IMR-90 (cell line): ENCODE measurements around the gene TERB1. TPM values are rescaled to one million over a fixed set of nuclear protein-coding genes. Genes with fewer than 3 reads are reported as not detected.

Experiments used
- ATAC-seq: fragments of 200-7000 bp; cut with Tn5 transposase; 2 replicates; pipeline ENCODE4 v1.9.1; 2020; ENCODE audit warnings: low read depth, mild to moderate bottlenecking, moderate library complexity
- BruUV-seq: library from RNA; stranded (reverse); fragments of 400-500 nt; replicated peaks from 2 replicates; lab custom pipeline; 2021; lab: Mats Ljungman, UMichigan
- CTCF ChIA-PET: fragments of 300-600 bp; formaldehyde crosslinking; extraction: SDS; loops from one replicate; lab custom pipeline; 2021; ENCODE audit warnings: antibody characterized with exemption; lab: Yijun Ruan, JAX
- POLR2A ChIA-PET: fragments of 300-600 bp; sonication (Branson Sonifier 250); formaldehyde crosslinking; loops from one replicate; lab custom pipeline; 2022; ENCODE audit warnings: antibody characterized with exemption; ENCODE audit not compliant: unreplicated experiment; lab: Charles Lee
- DNase-seq: peaks from one replicate; pipeline ENCODE4 v3.0.0; 2013
- H2AFZ ChIP-seq: replicated peaks from 2 replicates; pipeline ENCODE3; 2013; ENCODE audit warnings: low read length, mild to moderate bottlenecking; ENCODE audit not compliant: poor library complexity
- H2AK5ac ChIP-seq: 2 replicates; pipeline ENCODE4 v1.6.1; 2013; ENCODE audit warnings: low read depth, low read length, inconsistent platforms
- H2AK9ac ChIP-seq: replicated peaks from 2 replicates; pipeline ENCODE3; 2013; ENCODE audit warnings: mild to moderate bottlenecking, low read depth, low read length, moderate library complexity; ENCODE audit not compliant: poor library complexity
- H2BK120ac ChIP-seq: 2 replicates; pipeline ENCODE4 v1.6.1; 2013; ENCODE audit warnings: low read depth, low read length, inconsistent platforms
- H2BK15ac ChIP-seq: 3 replicates; pipeline ENCODE4 v1.6.1; 2013; ENCODE audit warnings: low read depth, low read length, inconsistent platforms
- H2BK20ac ChIP-seq: 2 replicates; pipeline ENCODE4 v1.6.1; 2013; ENCODE audit warnings: low read depth, mild to moderate bottlenecking, inconsistent platforms, low read length, moderate library complexity
- H2BK5ac ChIP-seq: 2 replicates; pipeline ENCODE4 v1.6.1; 2013; ENCODE audit warnings: mild to moderate bottlenecking, low read depth, low read length, inconsistent platforms; ENCODE audit not compliant: poor library complexity, severe bottlenecking
- H3K14ac ChIP-seq: replicated peaks from 2 replicates; pipeline ENCODE4 v1.6.1; 2013; ENCODE audit warnings: low read depth, low read length, inconsistent platforms
- H3K18ac ChIP-seq: 2 replicates; pipeline ENCODE4 v1.6.1; 2013; ENCODE audit warnings: low read depth, low read length, control low read depth
- H3K23ac ChIP-seq: 2 replicates; pipeline ENCODE4 v1.6.1; 2013; ENCODE audit warnings: low read depth, low read length, inconsistent platforms
- H3K27ac ChIP-seq: 2 replicates; pipeline ENCODE4 v1.5.1; 2013; ENCODE audit warnings: mild to moderate bottlenecking, control low read depth, low read length; ENCODE audit not compliant: insufficient read depth
- H3K27me3 ChIP-seq: 2 replicates; pipeline ENCODE4 v1.6.1; 2013; ENCODE audit warnings: low read length; ENCODE audit not compliant: control insufficient read depth, insufficient read depth
- H3K36me3 ChIP-seq: 2 replicates; pipeline ENCODE4 v1.6.1; 2013; ENCODE audit warnings: low read length, mixed read lengths; ENCODE audit not compliant: control insufficient read depth, insufficient read depth
- H3K4ac ChIP-seq: 2 replicates; pipeline ENCODE4 v1.6.1; 2013; ENCODE audit warnings: low read depth, low read length, inconsistent platforms
- H3K4me1 ChIP-seq: 2 replicates; pipeline ENCODE4 v1.6.1; 2013; ENCODE audit warnings: low read length, mixed read lengths; ENCODE audit not compliant: control insufficient read depth, insufficient read depth
- H3K4me2 ChIP-seq: 2 replicates; pipeline ENCODE4 v1.6.1; 2013; ENCODE audit warnings: low read depth, mild to moderate bottlenecking, control low read depth, low read length, moderate library complexity
- H3K4me3 ChIP-seq: 2 replicates; pipeline ENCODE4 v1.5.1; 2013; ENCODE audit warnings: low read depth, mild to moderate bottlenecking, control low read depth, low read length, moderate library complexity; ENCODE audit not compliant: insufficient read depth
- H3K56ac ChIP-seq: 2 replicates; pipeline ENCODE4 v1.6.1; 2013; ENCODE audit warnings: low read length, inconsistent platforms; ENCODE audit not compliant: insufficient read depth; ENCODE audit errors: extremely low read depth
- H3K79me1 ChIP-seq, 2 experiments: 2 replicates each; pipeline ENCODE4 v1.6.1; 2013; ENCODE audit warnings: low read length in 2 of 2, inconsistent platforms in 1 of 2, low read depth in 1 of 2
- H3K9ac ChIP-seq: 2 replicates; pipeline ENCODE4 v1.6.1; 2013; ENCODE audit warnings: low read depth, low read length, control low read depth
- H3K9me1 ChIP-seq: 2 replicates; pipeline ENCODE4 v1.6.1; 2013; ENCODE audit warnings: low read length, inconsistent platforms; ENCODE audit not compliant: insufficient read depth
- H3K9me3 ChIP-seq: 2 replicates; pipeline ENCODE4 v1.6.1; 2013; ENCODE audit warnings: low read length; ENCODE audit not compliant: control insufficient read depth, insufficient read depth
- H4K20me1 ChIP-seq: 2 replicates; pipeline ENCODE4 v1.6.1; 2013; ENCODE audit warnings: low read length, inconsistent platforms; ENCODE audit not compliant: insufficient read depth
- H4K5ac ChIP-seq: 2 replicates; pipeline ENCODE4 v1.6.1; 2013; ENCODE audit warnings: mild to moderate bottlenecking, low read depth, low read length, control low read depth
- H4K8ac ChIP-seq, 2 experiments: 2 replicates each; pipeline ENCODE4 v1.6.1; 2013; ENCODE audit warnings: low read depth in 2 of 2, low read length in 2 of 2, control low read depth in 1 of 2, inconsistent platforms in 1 of 2
- H4K91ac ChIP-seq: 2 replicates; pipeline ENCODE4 v1.6.1; 2013; ENCODE audit warnings: low read depth, low read length, inconsistent platforms; ENCODE audit not compliant: insufficient read depth
- BHLHE40 ChIP-seq: fragments of 150-350 bp; IDR thresholded peaks from 2 replicates; pipeline ENCODE4 v1.6.1; 2016; ENCODE audit warnings: mild to moderate bottlenecking, low read depth, low read length
- CEBPB ChIP-seq: IDR thresholded peaks from 2 replicates; pipeline ENCODE4 v1.6.1; 2012; ENCODE audit warnings: low read depth, low read length, improper control_type of control experiment
- ELK1 ChIP-seq: fragments of 150-350 bp; IDR thresholded peaks from 2 replicates; pipeline ENCODE4 v1.6.1; 2016; ENCODE audit warnings: low read depth, mild to moderate bottlenecking, low read length, moderate library complexity, borderline replicate concordance
- MAZ ChIP-seq: IDR thresholded peaks from 2 replicates; pipeline ENCODE4 v1.6.1; 2012; ENCODE audit warnings: low read depth, mild to moderate bottlenecking, low read length, improper control_type of control experiment, moderate library complexity, borderline replicate concordance
- MXI1 ChIP-seq: IDR thresholded peaks from 2 replicates; pipeline ENCODE4 v1.6.1; 2012; ENCODE audit warnings: low read depth, mild to moderate bottlenecking, low read length, moderate library complexity, borderline replicate concordance
- POLR2A ChIP-seq: IDR thresholded peaks from 2 replicates; pipeline ENCODE4 v1.6.1; 2012; ENCODE audit warnings: mild to moderate bottlenecking, low read depth, low read length
- SMC3 ChIP-seq: fragments of 150-350 bp; IDR thresholded peaks from 2 replicates; pipeline ENCODE4 v1.6.1; 2016; ENCODE audit warnings: low read depth, mild to moderate bottlenecking, antibody characterized with exemption, low read length, moderate library complexity
- WGBS, 2 experiments: methylation state at CpG; one replicate each; pipeline versions ENCODE4 v1.1.5 to v1.1.7; 2013; ENCODE audit warnings: missing lambda C conversion rate in 2 of 2; ENCODE audit not compliant: insufficient read length in 1 of 2; ENCODE audit errors: extremely low coverage in 2 of 2; 5-methylcytosine and 5-hydroxymethylcytosine counted together
- dilution Hi-C: fragments of 300-500 bp; cut with HindIII; formaldehyde crosslinking; loops from one replicate; pipeline ENCODE4 v1.14.3; 2018; ENCODE audit warnings: low sequenced_read_pairs; ENCODE audit not compliant: unreplicated experiment
- in situ Hi-C: fragments of 300-500 bp; cut with MboI; formaldehyde crosslinking; loops from 3 replicates; pipeline ENCODE4 v1.14.3; 2019; ENCODE audit warnings: low sequenced_read_pairs, inconsistent platforms, mixed read lengths
- intact Hi-C: fragments of 100-400 bp; cut with micrococcal nuclease; formaldehyde crosslinking; loops from 2 replicates; pipeline ENCODE4 v1.10.0; 2022
- polyA plus RNA-seq, 3 experiments: library from polyadenylated mRNA; depleted of rRNA; stranded (reverse); fragments of >200 nt; gene quantifications; 2 replicates each; pipeline ENCODE4 v1.2.3, GENCODE V29; 2012; ENCODE audit warnings: low replicate concordance in 1 of 3
- total RNA-seq: library from RNA; depleted of rRNA; stranded (reverse); fragments of >200 nt; gene quantifications from 2 replicates; pipeline ENCODE4 v1.2.3, GENCODE V29; 2012
- TF ChIP-seq, protein P1 (sequence below): fragments of 150-350 bp; IDR thresholded peaks from 2 replicates; pipeline ENCODE4 v1.6.1; 2017; ENCODE audit warnings: mild to moderate bottlenecking, antibody characterized with exemption, low read length, low read depth

Gene TERB1
- total and polyA plus RNA-seq, 2 of the 4 experiments (the other 2 are of a cell fraction) = not detected

DNA sequence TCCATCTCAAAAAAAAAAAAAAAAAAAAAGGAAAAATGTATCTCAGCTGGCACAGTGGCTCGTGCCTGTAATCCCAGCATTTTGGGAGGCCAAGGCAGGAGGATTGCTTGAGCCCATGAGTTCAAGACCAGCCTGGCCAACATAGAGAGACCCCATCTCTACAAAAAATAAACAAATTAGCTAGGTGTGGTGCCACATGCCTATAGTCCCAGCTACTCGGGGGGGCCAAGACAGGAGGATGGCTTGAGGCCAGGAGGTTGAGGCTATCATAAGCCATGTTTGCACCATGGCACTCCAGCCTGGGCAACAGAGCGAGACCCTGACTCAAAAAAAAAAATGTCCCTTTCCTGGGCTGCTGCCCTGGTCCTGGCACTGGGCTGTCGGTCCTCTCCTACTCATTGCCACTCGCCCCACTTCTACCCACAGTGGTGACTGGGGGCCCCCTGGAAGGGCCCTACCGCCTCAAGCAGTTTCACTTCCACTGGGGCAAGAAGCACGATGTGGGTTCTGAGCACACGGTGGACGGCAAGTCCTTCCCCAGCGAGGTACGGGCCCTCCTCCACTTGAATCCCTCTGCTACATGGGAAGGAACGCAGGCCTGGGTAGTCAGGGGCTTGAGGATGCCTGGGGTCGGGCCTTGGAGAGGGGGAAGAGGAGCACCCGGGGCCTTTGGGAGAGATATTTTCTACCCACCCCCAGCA lies 48.9 kb upstream of the TERB1 start:
- no peak overlapping the region for H2AK9ac ChIP-seq
- H2BK120ac ChIP-seq = no peak overlapping the region
- H3K9ac ChIP-seq = no peak overlapping the region
- no peak overlapping the region for H2BK15ac ChIP-seq
- no peak overlapping the region for H4K91ac ChIP-seq
- H3K27me3 ChIP-seq = peaks cover 62% of the 10 kb centered on the region
- H4K5ac ChIP-seq = no peak overlapping the region
- no peak overlapping the region for H3K14ac ChIP-seq
- H3K36me3 ChIP-seq = no peaks in the 10 kb centered on the region
- dilution Hi-C loops (no loop called here), intact Hi-C loops (no loop called here), in situ Hi-C loops (no loop called here)
- DNase-seq = no peak
- no peak overlapping the region for H3K4ac ChIP-seq
- no peak overlapping the region for H3K23ac ChIP-seq
- TF ChIP-seq SMC3 (no peak), MAZ (no peak), CEBPB (no peak), POLR2A (no peak), BHLHE40 (no peak), ELK1 (no peak), MXI1 (no peak)
- TF ChIP-seq, protein P1, sequence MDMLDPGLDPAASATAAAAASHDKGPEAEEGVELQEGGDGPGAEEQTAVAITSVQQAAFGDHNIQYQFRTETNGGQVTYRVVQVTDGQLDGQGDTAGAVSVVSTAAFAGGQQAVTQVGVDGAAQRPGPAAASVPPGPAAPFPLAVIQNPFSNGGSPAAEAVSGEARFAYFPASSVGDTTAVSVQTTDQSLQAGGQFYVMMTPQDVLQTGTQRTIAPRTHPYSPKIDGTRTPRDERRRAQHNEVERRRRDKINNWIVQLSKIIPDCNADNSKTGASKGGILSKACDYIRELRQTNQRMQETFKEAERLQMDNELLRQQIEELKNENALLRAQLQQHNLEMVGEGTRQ = no peak
- H2BK5ac ChIP-seq = no peak overlapping the region
- H3K4me1 ChIP-seq = no peaks in the 10 kb centered on the region
- 60% methylated on average over 1 of the region's 14 CpGs; no CpG with 5 or more reads in 1 of the 2 experiments for WGBS, 2 experiments
- H3K9me3 ChIP-seq = no peaks in the 10 kb centered on the region
- no peak overlapping the region for H3K4me3 ChIP-seq
- H4K8ac ChIP-seq = no peak overlapping the region
- H3K18ac ChIP-seq = no peak overlapping the region
- no peak overlapping the region for H3K4me2 ChIP-seq
- H4K20me1 ChIP-seq = no peaks in the 10 kb centered on the region
- ChIA-PET POLR2A (no interaction called here), CTCF (interaction anchor here (0.8 to 1.4 kb wide), 4 partner anchors 18 to 20 kb away, joined by 3 to 5 read pairs (median 4); partner anchors contain the start of gene NAE1)
- ATAC-seq = no peak
- H3K27ac ChIP-seq = no peak overlapping the region
- H2AK5ac ChIP-seq = no peak overlapping the region
- no peaks in the 10 kb centered on the region for H3K79me1 ChIP-seq
- H2AFZ ChIP-seq = no peak overlapping the region
- no peaks in the 10 kb centered on the region for H3K9me1 ChIP-seq
- no TSS peak for BruUV-seq
- H3K56ac ChIP-seq = no peak overlapping the region
- no peak overlapping the region for H2BK20ac ChIP-seq
